RWPE2 (cell line): Measurements from ENCODE around the gene FAXDC2.

ENCODE experiments used
- ATAC-seq: fragments of 200-7000 bp; cut with Tn5 transposase; 3 replicates; pipeline ENCODE4 v1.9.1; 2021; ENCODE audit warnings: low read depth
- DNase-seq: peaks from one replicate; pipeline ENCODE4 v3.0.0-alpha.2; 2020; ENCODE audit warnings: low spot score
- H3K27ac ChIP-seq: fragments of 450-650 bp; 2 replicates; pipeline ENCODE4 v1.5.1; 2017; ENCODE audit warnings: mild to moderate bottlenecking; ENCODE audit not compliant: poor library complexity, severe bottlenecking
- H3K27me3 ChIP-seq: fragments of 250-450 bp; sonication (Bioruptor Pico); 2 replicates; pipeline ENCODE4 v1.5.1; 2021; ENCODE audit warnings: mild to moderate bottlenecking, moderate library complexity; ENCODE audit not compliant: insufficient read depth, poor library complexity, severe bottlenecking
- H3K36me3 ChIP-seq: fragments of 250-450 bp; sonication (Bioruptor Pico); 2 replicates; pipeline ENCODE4 v1.5.1; 2020; ENCODE audit warnings: low read depth, mild to moderate bottlenecking, moderate library complexity
- H3K4me1 ChIP-seq: fragments of 250-450 bp; sonication (Bioruptor Pico); 2 replicates; pipeline ENCODE4 v1.5.1; 2021; ENCODE audit warnings: mild to moderate bottlenecking, moderate library complexity; ENCODE audit not compliant: insufficient read depth, poor library complexity, severe bottlenecking
- H3K4me3 ChIP-seq: fragments of 250-450 bp; sonication (Bioruptor Pico); 2 replicates; pipeline ENCODE4 v1.5.1; 2021; ENCODE audit warnings: mild to moderate bottlenecking, moderate library complexity; ENCODE audit not compliant: severe bottlenecking
- H3K9me3 ChIP-seq: fragments of 250-450 bp; sonication (Bioruptor Pico); 2 replicates; pipeline ENCODE4 v1.5.1; 2021; ENCODE audit warnings: mild to moderate bottlenecking, moderate library complexity; ENCODE audit not compliant: severe bottlenecking
- CTCF ChIP-seq: fragments of 450-650 bp; IDR thresholded peaks from one replicate; pipeline ENCODE4 v1.5.1; 2017; ENCODE audit warnings: mild to moderate bottlenecking, moderate library complexity; ENCODE audit not compliant: poor library complexity, severe bottlenecking

FAXDC2 gene

GRCh38 chr5:154850255-154851062 is at the start of gene FAXDC2:
TSS of gene FAXDC2 (minus strand) at chr5:154850603. CDS start at chr5:154838178, 12,425 bp downstream.
- no peak within 1 kb of the TSS for H3K27ac ChIP-seq
- no peaks in the 10 kb centered on the region for H3K36me3 ChIP-seq
- no peak for DNase-seq
- no peaks in the 10 kb centered on the region for H3K9me3 ChIP-seq
- TF ChIP-seq CTCF: no peak
- H3K4me3 ChIP-seq: no peak within 1 kb of the TSS
- H3K4me1 ChIP-seq: peaks cover 6% of the 10 kb centered on the region
- H3K27me3 ChIP-seq: no peaks in the 10 kb centered on the region
- peak; percentile 87 for ATAC-seq

- Histone ChIP-seq H3K4me3 (no peak overlapping the region), H3K27ac (no peak overlapping the region), H3K27me3 (no peaks in the 10 kb centered on the region), H3K4me1 (no peaks in the 10 kb centered on the region), H3K9me3 (no peaks in the 10 kb centered on the region), H3K36me3 (peaks cover 96% of the 10 kb centered on the region)
- no peak for TF ChIP-seq CTCF
- no peak for DNase-seq
- ATAC-seq: no peak
These were observed 49.7 kb upstream of the FAXDC2 start for GRCh38 chr5:154900066-154900465.

- Histone ChIP-seq H3K4me3 (no peak overlapping the region), H3K9me3 (no peaks in the 10 kb centered on the region), H3K27me3 (no peaks in the 10 kb centered on the region), H3K4me1 (no peaks in the 10 kb centered on the region), H3K36me3 (peaks cover 92% of the 10 kb centered on the region), H3K27ac (no peak overlapping the region)
- TF ChIP-seq CTCF: no peak
- ATAC-seq (no peak), DNase-seq (no peak)
These were observed 48.9 kb upstream of the FAXDC2 start for GRCh38 chr5:154899151-154899816.

GRCh38 chr5:154898210-154898609 is 47.8 kb upstream of the FAXDC2 start:
- no peaks in the 10 kb centered on the region for H3K9me3 ChIP-seq
- H3K27ac ChIP-seq: no peak overlapping the region
- TF ChIP-seq CTCF: no peak
- DNase-seq (no peak), ATAC-seq (no peak)
- no peaks in the 10 kb centered on the region for H3K4me1 ChIP-seq
- no peak overlapping the region for H3K4me3 ChIP-seq
- H3K27me3 ChIP-seq: no peaks in the 10 kb centered on the region
- H3K36me3 ChIP-seq: peaks cover 91% of the 10 kb centered on the region
